HPDE6-E6E7 (cell line): ENCODE results near the gene ANO2.
"Not testable (repeated sequence)": the region's sequence is repeated elsewhere in the genome, so short reads cannot be mapped to it uniquely, and the experiment has no call there.

Experiments
- DNase-seq: peaks from one replicate; pipeline ENCODE4 v3.0.0; 2011; ENCODE audit warnings: missing footprints; ENCODE audit errors: extremely low spot score

The ANO2 gene

GRCh38 chr12:5549011-5549410 is 396.0 kb downstream of the ANO2 start:
- DNase-seq: no peak

- DNase-seq: no peak
Observed at GRCh38 chr12:5548152-5548943, 396.7 kb downstream of the ANO2 start.

DNA sequence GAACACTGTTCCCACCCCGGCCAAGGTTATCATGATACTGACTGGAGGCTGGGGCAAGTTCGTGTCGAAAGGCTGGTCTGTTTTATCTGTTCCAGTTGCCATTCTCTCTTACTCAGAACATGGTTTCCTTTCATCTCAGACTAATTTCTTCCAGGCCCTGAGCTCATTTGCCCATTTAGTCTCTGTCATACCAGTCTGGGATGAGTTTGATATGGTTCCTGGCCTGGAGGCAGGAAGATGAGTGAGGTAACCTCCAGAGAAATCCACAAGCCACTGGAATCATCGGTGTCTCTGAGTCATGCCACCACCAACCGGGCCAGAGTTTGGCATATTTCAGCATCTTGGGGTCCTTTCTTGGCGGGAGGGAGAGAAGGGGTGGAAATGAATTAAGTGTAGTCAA is 398.4 kb downstream of the ANO2 start:
- no peak for DNase-seq

DNA sequence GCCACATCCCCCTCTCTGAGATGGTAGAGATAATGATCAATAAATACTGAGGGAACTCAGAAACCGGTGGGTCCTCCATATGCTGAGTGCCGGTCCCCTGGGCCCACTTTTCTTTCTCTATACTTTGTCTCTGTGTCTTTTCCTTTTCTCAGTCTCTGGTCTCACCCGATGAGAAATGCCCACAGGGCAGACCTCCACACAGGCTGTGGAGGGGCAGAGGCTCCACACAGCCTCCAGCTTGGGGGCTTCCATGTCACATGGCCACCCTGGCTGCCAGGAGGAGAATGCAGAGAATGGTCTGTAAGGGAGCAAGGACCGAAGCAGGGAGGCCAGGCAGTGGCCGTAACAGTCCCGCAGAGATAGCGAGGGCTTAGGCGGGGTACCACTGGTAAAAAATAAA is 407.3 kb downstream of the ANO2 start:
- DNase-seq: no peak

DNA sequence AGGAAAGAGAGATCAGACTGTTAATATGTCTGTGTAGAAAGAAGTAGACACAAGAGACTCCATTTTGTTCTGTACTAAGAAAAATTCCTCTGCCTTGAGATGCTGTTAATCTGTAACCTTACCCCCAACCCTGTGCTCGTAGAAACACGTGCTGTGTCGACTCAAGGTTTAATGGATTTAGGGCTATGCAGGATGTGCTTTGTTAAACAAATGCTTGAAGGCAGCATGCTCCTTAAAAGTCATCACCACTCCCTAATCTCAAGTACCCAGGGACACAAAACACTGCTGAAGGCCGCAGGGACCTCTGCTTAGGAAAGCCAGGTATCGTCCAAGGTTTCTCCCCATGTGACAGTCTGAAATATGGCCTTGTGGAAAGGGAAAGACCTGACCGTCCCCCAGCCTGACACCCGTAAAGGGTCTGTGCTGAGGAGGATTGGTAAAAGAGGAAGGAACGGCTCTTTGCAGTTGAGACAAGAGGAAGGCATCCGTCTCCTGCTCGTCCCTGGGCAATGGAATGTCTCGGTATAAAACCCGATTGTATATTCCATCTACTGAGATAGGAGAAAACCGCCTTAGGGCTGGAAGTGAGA is 407.9 kb downstream of the ANO2 start:
- not testable (repeated sequence) for DNase-seq

DNA sequence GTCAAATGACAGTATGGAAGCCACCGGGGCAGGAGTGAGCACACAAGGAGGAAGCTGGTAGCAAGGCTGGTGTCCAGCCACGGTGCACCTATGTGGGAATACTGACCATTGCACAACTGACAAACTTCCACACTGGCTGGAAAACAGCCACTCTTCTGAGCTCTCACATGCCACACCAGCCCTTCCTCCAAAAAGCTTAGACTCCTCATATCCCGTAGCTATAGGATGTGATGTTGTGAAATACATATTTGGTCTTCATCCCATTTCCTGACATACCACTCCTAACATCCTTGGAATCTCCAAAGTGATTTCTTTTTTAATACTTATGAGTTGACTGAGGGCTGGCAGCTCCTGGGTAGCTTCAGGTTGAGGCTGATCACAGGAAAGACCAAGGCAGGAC is 409.5 kb downstream of the ANO2 start:
- no peak for DNase-seq

DNA sequence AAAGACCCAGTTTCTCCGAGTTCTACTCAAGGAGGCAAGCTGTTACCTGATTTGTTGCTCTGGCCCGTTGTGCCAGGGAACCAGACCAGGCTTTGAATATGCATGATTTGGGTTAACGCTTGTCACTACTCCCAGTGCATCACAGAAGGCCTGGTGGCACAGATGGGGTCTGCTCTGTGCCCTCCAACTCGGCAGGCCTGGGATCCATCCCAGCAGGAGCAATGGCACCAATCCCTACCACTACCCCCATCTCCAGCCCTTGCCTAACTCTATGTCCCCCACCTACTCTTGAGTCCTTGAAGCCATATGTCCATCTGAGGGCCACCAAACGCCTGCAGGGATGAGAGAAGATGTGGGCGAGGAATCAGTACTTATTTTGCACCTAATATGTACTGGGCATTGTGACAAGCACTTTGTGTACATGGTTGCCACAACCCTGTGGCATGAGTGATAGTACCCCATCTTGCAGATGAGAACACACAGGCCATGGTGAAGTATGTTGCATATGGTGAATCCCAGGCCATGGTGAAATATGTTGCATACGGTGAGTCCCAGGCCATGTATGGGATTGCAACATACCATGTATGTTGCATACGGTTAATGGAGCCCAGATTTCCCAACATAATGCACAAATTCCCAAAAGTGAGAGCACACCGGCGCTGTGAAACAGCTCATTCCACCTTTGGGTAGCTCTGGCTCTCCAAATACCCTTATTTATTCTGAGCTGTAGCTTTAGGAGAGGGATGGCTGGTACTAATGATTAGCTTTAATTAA is 410.4 kb downstream of the ANO2 start:
- no peak for DNase-seq

DNA sequence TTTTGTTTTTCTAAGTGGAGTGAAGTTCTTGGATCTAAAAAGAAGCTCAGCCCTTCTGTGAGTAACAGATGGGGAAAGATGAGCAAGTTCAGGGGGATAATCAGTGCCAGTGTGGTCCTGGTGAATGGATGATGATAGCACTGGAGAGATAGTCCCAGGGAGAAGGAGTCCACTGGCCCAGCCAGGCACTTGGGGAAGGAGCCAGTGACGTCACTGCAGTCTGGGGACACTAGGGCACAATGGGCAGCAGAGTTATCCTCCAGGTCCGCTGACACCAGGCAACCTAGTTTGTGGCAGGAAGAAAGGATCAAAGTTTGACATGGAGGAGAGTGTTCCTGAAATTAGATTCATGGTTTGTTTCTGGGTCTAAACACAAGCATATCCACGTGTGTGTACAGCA is 411.7 kb downstream of the ANO2 start:
- no peak for DNase-seq

DNA sequence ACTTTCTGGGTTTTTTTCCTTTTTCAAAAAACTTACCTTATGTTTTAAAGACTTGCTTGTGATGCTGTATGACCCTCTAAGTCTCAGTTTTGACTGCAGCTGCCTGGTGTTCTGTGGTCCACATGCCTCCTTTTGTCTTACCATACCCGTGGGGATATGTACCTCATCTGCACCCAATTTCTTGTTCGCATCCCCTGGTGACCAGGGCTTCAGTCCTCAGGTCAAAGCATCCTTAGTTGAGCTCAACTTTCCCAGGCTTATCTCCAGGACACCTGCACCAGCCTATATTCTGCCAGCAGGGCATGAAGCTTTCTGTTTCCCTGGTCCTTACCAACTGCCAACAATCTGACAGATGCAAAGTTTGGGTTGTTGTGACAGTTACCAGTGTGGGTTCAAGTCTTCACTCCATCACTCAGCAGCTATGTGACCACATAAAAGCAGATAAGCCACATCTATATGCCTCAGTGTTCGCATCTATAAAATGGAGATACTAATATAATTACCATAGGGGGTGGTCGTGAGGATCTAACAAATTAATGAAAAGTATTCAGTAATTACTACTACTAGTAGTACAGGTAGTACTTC is 419.2 kb downstream of the ANO2 start:
- no peak for DNase-seq

GRCh38 chr12:5524769-5525436 is 420.2 kb downstream of the ANO2 start:
- DNase-seq: no peak

DNA sequence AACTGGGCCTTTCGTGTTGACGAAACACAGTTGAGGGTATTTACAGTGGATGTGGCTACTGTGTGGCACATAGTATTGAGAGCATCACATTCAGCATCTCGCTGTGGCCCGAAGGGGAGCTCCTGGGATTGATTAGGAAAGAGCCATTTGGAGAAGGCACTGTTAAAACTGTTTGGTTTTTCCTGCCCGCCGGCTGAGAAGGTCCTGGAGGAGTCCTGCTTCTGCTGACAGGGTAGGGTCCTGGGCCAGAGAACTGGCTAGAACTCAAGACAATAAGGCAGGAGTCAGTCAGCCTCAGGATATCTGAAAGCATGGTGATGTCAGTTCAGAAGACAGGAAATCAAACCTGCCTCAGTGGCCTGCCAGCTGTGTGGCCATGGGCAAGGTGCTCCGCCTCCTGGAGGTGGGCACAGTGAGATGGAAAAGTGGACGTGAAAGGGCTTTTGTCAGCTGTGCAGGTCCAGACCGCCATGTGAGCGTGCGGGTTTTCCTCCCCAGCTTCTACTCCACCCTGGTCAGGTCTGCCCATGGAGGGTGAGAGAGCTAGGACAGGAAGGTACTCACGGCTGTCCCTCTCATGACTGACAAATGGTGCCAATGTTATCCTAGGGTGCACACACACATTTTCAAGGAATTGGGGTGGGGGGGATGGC is 420.8 kb downstream of the ANO2 start:
- DNase-seq: no peak

DNA sequence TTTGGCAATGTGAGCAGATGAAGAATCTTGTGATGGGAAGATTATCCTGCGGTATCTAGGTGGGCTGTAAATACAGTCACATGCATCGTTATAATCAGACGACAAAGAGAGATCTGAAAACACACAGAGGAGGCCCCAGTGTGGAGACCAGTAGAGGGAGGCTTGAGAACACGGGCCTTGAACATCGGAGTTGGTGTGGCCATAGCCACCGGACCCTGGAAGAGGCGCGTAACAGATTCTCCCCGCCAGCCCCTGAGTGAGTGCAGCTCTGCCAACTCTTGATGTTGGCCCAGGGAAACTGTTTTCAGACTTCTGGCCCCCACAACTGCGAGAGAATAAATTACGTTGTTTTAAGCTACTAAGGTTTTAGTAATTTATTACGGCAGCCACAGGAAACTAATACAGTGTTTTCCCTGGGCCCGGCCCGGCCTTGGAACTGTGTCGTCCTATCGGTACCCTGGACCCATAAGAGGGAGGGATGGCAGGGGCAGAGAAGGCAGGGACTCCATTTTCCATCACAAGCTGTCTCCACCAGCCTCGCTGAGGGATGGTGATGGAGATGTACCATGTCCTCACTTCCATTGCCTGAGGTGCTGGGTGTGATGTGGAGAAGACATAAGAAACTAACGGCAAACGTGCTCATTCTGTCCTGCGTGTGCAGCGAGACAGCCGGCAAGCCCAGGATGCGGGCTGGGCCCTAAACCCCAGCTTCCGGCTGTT is 421.5 kb downstream of the ANO2 start:
- no peak for DNase-seq

GRCh38 chr12:5522432-5523335 is 422.4 kb downstream of the ANO2 start:
- DNase-seq: no peak

GRCh38 chr12:5521456-5522325 is 423.4 kb downstream of the ANO2 start:
- no peak for DNase-seq

GRCh38 chr12:5520831-5521230 is 424.2 kb downstream of the ANO2 start:
- DNase-seq: no peak

- no peak for DNase-seq
Observed at GRCh38 chr12:5520037-5520436, 425.0 kb downstream of the ANO2 start.

GRCh38 chr12:5518584-5519365 is 426.3 kb downstream of the ANO2 start:
- no peak for DNase-seq
